GM18909 (cell line): ENCODE results near the gene OR5AN1.
"Not testable (repeated sequence)": the region's sequence is repeated elsewhere in the genome, so short reads cannot be mapped to it uniquely, and the experiment has no call there.

Source experiments
- ATAC-seq: cut with Tn5 transposase; IDR thresholded peaks from one replicate; pipeline ENCODE4 v1.9.1; 2021; ENCODE audit warnings: mild to moderate bottlenecking; ENCODE audit not compliant: unreplicated experiment, poor library complexity

OR5AN1 gene

GRCh38 chr11:59358595-59358994, at the start of gene OR5AN1:
OR5AN1 (plus strand) TSS chr11:59358895; CDS start chr11:59364459, 5,564 bp downstream.
- ATAC-seq = no peak

- no peak for ATAC-seq
These were observed 23.7 kb upstream of the OR5AN1 start for GRCh38 chr11:59335001-59335400.

GRCh38 chr11:59336176-59336575, 22.5 kb upstream of the OR5AN1 start:
- no peak for ATAC-seq

GRCh38 chr11:59336931-59337330, 21.8 kb upstream of the OR5AN1 start:
- no peak for ATAC-seq

GRCh38 chr11:59349657-59350056, 9.0 kb upstream of the OR5AN1 start:
- not testable (repeated sequence) for ATAC-seq

GRCh38 chr11:59355226-59355625, 3.5 kb upstream of the OR5AN1 start:
- ATAC-seq = no peak

GRCh38 chr11:59356561-59356960, 2.1 kb upstream of the OR5AN1 start:
- ATAC-seq = no peak

- no peak for ATAC-seq
These were observed 675 bp upstream of the OR5AN1 start for GRCh38 chr11:59358020-59358419.

GRCh38 chr11:59365232-59366018, 6.7 kb downstream of the OR5AN1 start:
- ATAC-seq = no peak

- no peak for ATAC-seq
These were observed 9.7 kb downstream of the OR5AN1 start for GRCh38 chr11:59368238-59369022.

- not testable (repeated sequence) for ATAC-seq
These were observed 13.6 kb downstream of the OR5AN1 start for GRCh38 chr11:59372324-59372723.

- peak; percentile 97 for ATAC-seq
These were observed 21.8 kb downstream of the OR5AN1 start for GRCh38 chr11:59380263-59381059.

GRCh38 chr11:59394186-59394585, 35.5 kb downstream of the OR5AN1 start:
- ATAC-seq = no peak

GRCh38 chr11:59400461-59401261, 42.0 kb downstream of the OR5AN1 start:
- no peak for ATAC-seq

GRCh38 chr11:59401262-59401552, 42.5 kb downstream of the OR5AN1 start:
- no peak for ATAC-seq

- ATAC-seq = no peak
These were observed 44.9 kb downstream of the OR5AN1 start for GRCh38 chr11:59403546-59403945.

- no peak for ATAC-seq
These were observed 55.0 kb downstream of the OR5AN1 start for GRCh38 chr11:59413646-59414045.

- no peak for ATAC-seq
These were observed 56.4 kb downstream of the OR5AN1 start for GRCh38 chr11:59415111-59415510.

- no peak for ATAC-seq
These were observed 57.9 kb downstream of the OR5AN1 start for GRCh38 chr11:59416613-59417012.

- no peak for ATAC-seq
These were observed 58.3 kb downstream of the OR5AN1 start for GRCh38 chr11:59417023-59417422.
